Stimulated activated CD4-positive, alpha-beta T cell treated with anti-CD3 and anti-CD28 coated beads, Interleukin-4, amount 100 ng/mL, for 4 hours (primary cell): ENCODE results near the gene ARHGEF12.

Experiments used
- DNase-seq, 2 experiments: peaks; one replicate each; pipeline ENCODE4 v3.0.0-alpha.2; 2020

The ARHGEF12 gene

DNA sequence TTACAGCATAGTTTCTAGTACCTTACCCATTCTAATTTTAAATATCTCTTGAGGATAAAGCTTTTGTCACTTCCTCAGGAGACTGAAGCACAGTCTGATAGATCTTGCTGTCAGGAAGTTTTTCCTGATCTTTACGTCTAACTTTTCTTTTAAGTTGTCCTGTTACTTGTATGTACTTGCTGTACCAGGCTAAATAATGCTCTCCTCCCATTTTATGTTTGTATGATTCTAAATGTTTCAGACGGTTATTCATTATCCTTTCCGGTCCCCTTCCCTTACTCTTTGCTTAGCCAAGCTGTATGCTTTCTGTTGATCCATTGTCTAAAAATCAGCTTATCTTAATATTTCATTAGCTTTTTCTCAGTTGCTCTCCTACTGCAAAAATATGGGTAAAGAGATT lies 6.0 kb downstream of the ARHGEF12 start:
- DNase-seq = no peak

DNA sequence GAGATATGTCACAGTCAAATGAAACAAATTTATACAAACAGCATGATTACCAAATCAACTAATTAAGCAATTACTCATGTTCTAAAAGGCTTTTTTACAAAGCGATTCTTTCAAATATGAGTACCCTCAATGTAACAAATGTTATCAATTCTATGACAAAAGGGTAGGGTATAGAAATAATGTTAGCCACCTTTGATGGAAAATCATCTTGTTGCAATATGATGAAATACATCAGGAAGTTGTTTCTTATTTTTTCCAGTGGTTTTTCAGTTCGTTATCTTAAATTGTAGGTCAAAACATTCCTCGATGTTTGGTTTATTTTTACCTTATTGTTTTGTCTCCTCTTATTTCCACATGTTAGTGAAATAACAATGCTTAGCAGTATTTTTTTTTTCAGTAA lies 6.5 kb downstream of the ARHGEF12 start:
- DNase-seq = no peak

DNA sequence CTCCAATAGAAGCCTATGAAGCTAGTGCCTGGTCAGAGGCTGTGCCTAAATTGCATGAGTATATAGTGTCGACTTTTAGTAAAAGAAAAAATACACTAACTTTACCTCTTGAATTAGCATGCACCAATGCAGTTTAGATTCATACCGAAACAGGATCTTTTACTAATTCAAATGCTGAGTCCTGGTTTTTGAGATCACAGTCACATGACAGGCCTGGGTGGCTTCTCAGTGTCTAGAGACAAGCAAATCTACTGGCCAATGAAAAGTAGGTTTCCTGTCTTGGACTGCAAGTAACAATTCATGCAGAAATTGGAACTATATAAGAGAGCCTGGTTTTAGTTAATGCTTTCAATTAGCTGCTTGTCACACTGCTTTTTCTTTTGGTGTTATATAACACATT lies 7.2 kb downstream of the ARHGEF12 start:
- no peak for DNase-seq

DNA sequence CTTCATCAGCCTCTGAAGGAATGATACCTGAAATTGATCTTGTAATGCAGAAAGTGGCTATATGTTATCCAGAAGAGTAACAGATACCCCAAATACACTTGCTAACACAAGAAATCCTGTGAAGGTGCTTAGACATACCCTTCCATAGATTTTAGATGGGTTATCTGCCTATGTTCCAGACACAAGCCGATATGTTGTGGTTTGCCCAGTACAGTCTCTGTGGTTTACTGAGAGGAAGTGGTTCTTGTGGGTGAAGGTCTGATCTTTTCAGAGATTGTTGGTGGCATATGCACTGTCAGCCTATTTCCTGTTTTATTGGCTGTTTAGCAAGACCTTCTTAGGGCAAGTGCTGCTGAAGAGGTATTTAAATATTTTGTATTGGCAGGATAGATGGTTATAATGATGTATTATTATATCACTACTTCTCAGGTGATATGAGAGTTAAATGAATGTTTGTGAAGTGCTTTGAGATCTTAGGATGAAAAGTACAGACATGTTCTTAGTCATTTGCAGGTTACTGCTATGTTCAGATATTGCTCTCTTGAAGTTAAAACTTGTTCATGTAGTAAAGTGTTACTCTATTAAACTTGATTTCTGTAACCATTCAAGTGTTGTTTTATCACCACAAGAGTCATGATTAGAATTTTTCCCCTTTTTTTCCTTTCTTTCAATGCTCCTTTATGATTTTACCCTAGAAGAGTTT lies 8.2 kb downstream of the ARHGEF12 start:
- peak in 1 of 2 experiments; percentile 31 for DNase-seq

DNA sequence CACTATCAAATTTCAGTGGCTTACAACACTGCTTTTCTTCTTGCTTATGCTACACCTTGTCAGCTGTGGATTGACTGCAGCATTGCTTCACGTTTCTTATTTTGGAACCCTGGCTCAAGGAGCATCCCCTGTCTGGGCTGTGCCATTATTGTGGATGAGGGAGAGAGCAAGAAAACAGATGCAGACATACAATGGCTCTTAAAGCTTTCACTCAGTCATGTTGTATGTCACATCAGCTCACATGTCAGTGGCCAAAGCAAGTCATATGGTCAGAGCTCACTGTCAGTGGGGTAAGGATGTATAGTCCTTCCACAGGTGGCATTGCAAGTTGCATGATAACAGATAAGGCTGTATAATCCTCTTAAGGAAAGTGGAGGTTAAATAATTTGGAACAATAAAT lies 10.0 kb downstream of the ARHGEF12 start:
- DNase-seq = no peak

DNA sequence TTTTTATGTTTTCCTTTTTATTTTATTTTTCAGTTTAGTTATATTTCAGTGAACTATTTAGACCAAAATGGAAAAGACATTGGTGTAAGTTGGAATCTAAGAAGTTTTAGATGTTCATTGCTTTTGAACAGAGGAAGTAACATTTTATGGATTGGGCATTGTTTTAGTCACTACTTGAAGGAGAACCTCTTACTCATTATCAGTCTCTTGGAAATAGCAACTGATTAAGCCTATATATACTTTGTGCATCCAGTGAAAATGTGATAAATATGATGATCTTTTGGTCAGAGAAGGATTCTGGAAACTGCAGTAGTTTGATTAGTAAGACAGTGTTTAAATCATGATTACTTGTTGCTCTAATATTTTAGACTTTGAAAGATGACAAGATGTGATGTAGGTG lies 14.4 kb downstream of the ARHGEF12 start:
- no peak for DNase-seq

DNA sequence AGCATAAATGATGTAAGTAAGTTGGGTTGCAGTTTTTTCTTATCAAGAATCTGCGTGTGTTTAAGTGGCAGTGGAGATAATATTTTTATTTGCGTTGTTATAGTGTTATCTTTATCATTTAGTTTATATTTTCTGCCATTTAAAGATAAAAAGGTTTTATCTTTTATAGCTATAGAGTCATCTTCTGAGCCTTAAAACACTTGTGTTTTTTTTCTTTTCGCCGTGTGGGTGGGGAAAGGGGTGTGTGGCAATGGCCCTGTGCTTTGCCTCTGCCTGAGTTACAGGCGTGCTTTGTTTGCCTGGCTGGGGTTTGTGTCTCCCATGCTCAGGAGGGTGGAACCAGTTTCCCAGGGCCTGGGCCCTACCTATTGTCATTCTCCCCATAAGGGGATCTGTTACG lies 16.2 kb downstream of the ARHGEF12 start:
- DNase-seq = no peak

DNA sequence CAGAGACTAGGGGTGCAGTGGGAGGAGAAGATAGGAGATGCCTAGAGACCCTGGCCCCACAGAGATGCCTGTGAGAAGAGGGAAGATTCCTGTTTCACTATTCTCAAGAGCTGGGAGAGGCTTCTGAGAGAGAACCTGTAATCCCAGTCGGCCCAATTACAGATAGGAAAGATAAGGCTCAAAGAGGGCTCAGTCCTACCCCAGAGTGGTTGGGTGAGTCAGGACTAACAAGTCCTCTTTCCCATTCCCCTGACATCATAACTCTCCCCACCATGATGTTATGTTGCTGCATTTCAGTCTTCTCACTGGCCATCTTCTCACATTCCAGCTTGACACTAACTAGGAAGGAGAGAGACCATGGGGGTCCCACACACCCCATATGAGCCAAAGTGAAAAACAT lies 17.9 kb downstream of the ARHGEF12 start:
- DNase-seq = no peak

DNA sequence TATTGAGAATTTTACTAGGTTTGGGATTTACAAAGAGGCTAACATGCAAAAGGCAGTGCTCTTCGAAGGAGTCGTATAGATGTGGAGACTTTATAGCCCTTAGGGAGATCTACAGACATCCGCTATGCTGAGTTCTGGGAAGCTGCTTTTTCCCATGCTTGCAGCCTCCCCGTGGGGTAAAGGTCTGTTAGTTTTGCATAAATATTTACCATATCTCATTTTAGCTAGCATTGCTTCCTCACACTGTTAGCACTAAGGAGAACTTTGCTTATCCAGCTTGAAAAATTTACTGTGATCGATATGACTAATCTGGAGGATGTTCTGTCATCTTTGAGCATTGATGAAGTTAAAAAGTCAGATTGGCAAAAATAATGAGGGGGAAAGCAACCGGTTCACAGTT lies 18.6 kb downstream of the ARHGEF12 start:
- no peak for DNase-seq

DNA sequence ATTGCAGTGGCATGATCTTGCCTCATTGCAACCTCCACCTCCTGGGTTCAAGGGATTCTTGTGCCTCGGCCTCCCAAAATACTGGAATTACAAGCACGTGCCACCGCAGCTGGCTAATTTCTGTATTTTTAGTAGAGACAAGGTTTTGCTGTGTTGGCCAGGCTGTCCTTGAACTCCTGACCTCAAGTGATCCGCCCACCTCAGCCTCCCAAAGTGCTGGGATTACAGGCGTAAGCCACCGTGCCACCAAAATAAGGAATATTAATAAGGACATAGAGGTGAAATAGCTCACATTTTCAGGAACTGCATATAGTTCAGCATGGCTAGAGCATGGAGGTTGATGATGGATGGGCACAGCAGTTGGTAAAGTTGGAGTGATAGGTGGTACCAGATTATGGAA lies 21.4 kb downstream of the ARHGEF12 start:
- no peak for DNase-seq

DNA sequence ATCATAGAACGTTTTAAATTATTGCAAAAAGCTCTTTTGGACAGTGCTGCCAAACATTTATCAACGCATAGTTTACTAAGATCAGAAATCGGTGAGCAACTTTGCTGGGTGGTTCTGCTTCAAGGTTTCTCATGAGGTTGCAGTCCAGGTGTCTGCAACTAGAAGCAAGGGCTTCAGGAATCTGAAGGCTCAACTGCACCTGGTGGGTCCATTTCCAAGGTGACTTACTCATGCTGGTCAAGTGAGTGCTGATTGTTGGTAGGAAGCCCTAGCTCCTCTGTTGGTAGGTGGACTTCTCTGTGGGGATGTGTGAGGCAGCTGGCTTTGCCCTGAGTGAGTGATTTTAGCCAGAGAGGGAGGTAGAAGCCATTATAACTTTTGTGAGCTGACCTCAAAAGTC lies 22.5 kb downstream of the ARHGEF12 start:
- no peak for DNase-seq

DNA sequence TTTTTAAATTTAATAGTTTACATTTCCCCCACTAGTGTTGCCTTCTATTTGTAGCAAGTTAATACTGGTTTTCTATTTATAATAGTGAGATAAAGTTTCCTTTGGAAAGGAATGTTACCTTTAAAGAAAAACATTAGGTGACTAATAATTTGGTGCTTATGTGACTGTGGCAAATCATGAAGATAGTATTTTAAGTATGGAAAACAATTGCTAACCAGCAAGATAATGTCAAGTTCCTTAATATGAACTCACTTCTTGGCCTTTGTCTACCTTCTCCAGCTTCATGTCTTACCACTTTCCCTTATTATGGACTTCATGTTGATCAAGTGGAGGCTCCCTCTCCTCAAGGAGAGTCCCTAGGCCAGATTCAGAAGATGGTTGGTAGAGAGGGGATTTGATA lies 27.2 kb downstream of the ARHGEF12 start:
- no peak for DNase-seq

DNA sequence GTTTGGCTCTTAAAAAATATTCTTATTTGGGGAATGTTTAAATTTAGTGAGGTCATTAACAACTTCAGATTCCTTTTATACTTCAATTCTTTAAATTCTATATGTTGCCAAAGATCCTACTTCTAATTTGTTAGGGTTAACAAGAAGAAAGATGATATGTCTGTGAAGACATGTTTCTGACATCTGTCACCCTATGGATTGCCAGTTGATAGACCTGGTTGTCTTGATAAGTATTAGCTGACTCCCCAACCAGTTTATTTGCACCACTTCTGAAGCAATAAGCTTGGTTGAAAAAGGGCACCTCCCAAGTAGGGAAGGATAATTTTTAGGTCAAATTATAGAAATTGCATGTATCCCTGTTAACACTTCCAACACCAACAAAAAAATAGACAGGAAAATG lies 29.3 kb downstream of the ARHGEF12 start:
- no peak for DNase-seq

DNA sequence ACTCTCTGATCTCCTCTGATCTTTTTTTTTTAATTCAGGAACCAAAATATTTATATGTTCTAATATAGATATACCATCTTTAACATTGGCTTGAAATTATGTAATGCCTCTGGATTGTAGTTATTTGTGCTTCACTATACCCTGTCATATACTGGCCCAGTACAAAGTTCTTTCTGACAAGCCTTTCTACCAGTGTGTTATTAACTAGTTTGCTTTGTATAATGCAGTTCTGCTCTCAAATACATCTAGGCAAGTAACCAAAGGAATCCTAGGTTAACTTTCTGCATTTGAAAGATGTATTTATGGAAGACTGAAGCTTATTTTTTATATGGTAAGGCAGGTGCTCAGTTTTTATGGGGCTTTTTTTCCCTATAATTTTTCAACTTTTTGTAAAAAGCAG lies 36.1 kb downstream of the ARHGEF12 start:
- no peak for DNase-seq

DNA sequence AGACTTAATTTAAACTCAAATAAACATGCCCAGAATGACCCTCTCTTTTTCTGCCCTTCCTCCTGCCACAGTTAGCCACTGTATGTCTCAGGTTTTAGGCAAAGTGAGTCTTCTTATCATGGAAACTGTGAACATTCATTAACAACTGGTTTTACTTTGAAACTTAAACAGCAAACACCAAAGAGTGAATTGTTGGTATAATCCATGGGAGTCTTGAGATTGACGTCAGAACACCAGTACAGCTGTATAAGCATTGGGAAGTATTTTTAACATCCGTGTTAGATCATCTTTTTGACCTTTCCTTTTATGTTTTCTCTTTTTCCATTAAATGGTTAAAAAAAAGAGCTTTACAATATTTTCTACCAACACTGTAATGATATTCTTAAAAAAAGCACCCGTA lies 38.9 kb downstream of the ARHGEF12 start:
- DNase-seq = no peak

DNA sequence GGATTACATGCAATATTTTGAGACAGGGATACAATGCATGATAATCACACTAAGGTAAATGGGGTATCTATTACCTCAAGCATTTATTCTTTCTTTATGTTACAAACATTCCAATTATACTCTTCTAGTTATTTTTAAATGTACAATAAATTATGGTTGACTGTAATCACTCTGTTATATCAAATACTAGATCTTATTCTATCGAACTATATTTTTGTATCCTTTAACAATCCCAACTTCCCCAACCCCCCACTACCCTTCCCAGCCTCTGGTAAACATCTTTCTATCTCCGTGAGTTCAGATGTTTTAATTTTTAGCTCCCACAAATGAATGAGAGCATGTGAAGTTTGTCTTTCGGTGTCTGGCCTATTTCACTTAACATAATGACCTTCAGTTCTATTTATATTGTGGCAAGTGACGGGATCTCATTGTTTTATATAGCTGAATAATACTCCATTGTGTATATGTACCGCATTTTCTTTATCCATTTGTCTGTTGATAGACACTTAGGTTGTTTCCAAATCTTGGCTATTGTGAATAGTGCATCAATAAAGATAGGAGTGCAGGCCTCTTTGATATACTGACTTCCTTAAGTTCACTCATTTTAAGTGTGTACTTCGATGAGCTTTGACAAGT lies 40.5 kb downstream of the ARHGEF12 start:
- DNase-seq = no peak

DNA sequence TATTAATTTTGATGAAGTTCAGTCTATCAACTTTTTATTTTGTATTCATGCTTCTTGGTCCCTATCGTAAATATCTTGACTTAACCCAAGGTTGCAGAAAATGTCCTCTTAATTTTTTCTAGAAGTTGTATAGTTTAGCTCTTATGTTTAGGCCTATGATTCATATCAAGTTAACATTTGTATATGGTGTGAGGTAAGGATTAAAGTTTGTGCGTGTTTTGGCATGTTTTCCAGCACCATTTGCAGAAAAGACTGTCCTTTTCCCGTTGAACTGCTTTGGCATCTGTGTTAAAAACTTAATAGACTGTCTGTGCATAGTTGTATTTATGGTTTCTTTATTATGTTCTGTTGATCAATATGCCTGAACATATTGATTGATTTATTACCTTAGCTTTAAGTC lies 42.3 kb downstream of the ARHGEF12 start:
- no peak for DNase-seq

DNA sequence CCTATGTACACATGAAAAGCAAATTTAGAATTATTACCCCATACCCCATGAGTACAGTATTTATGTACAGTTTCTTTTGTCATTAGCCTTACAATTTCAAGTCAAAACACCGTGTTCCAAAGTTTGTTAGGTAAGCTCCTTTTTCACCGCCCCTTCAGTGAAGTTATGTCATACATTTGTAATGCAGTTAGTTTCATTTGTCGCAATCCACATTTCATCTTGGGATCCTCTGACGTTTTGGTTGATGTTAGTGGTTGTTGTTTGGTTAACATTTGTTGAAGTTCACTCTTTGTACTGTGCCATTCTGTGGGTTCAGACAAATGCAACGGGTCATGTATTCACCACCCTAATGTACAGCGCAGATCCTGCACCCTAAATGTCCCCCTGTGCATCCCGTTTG lies 45.2 kb downstream of the ARHGEF12 start:
- no peak for DNase-seq

DNA sequence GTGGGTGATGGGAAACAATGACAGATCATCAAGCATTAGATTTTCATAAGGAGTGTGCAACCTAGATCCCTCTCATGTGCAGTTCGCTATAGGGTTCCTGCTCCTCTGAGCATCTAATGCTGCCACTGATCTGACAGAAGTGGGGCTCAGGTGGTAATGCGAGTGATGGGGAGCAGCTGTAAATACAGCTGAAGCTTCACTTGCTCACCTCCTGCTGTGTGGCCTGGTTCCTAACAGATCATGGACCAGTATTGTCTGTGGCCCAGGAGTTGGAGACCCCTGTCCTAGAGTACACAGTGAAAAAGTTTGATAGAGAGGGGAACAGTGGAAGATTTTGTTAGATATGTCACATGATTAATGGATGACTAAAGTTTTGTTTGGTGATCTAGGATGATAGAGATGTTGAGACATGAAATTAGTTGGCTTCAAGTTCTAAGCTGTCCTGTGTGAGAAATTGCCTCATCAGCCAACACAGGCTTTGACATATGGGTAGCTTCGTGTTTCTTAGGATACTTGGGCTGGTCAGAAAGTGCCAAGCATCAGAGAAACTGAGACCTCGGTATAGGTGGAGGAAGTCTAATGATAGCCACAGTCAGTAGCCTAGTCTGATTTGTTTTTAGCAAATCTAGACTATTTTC lies 47.4 kb downstream of the ARHGEF12 start:
- no peak for DNase-seq

DNA sequence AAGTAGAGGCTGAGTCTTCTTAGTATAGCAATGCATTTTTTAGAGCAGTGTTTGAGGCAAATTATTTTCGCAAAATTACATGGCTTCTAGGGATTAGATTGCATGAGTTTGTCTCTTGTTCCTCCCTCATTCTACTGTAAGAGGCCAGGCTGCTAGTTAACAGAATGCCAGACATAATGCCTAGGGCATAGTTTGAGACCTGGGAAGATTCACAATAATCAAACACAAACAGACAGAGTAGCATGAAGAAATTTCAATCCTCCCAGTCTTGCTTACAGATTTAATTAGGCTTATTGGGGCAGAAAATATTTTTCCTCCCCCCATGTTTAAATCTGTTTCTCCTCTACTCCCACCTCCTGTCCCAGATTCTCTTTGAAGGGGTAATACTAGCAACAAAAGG lies 48.3 kb downstream of the ARHGEF12 start:
- no peak for DNase-seq

DNA sequence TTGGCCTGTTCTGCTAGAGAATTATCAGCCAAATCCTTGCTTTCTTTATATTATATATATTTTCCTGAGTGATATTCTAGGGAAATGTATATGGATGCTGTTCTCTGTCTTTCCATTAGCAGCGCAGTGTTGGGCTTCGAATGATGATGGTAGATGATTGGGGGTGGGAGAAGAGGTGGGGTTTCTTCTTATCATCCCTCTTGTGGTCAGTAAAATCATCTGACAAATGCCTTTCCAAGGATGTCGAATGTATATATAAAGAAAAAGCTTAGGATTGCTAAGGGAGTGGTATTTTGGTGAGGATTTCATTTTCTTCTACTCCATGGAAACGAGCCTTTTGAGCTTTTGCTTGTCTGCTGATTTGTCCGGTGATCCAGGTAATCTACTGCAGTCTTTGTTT lies 48.9 kb downstream of the ARHGEF12 start:
- DNase-seq = no peak

DNA sequence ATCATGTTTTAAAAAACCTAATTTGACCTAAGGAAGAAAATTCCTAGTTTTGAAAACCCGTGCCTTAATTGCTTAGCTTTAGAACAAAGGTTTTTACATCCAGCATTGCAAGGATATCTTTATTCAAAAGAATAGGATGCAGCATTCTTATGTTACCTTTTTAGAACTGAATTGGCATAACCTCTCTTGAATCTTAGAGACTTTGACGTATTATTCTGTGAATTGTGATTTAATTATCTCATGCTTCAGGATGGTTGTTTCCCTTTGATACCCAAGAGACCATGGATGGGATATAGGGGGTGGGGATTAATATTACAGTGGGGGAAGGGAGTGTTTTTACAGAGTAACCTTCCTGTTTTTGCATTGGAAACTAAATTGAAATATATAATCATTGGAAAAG lies 49.4 kb downstream of the ARHGEF12 start:
- DNase-seq = no peak

DNA sequence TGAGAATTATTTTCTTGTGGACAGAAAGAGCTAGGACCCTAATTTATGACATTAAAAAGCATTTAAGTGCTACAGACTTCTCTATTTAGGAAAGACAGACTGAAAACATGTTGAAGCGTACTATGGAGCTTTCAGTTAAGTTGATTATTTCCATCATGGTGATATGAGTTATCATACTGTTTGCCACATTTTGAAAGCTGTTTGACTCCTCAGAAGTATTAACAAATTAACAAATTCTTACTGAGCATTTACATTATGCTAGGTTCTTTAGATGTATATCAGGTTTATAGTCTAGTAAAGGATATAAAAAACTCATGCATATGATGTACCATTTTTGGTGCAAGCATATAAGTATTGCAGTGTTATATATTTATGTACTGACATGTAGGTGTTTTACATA lies 50.1 kb downstream of the ARHGEF12 start:
- DNase-seq = no peak

DNA sequence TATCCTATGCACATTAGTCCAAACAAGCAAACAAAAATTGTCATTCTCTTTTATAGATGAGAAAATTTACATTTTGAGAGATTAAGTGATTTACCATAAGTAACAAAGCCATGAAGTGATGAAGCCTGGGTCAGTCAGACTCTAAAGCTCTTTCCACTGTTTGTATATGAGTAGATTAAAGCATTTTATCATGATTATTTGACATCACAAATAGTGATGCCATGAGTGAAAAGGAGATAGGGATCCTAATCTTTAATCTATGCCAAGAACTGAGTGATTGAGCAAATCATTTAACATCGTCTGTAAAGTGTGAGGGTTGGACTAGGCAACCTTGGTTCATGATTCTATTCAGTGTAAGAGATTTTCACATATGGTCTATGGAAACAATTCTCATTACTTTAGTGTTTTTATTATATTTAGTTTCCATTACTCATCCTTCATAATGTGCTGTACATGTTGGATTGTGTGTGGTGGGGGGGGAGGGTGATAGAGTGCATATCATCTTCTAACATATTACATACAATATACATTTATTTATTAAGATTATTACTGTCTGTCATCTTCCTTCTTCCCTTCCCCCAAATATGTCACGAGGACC lies 50.7 kb downstream of the ARHGEF12 start:
- no peak for DNase-seq
